PC-3 (cell line): ENCODE measurements around the gene TRPM8.

Experiments used
- EZH2phosphoT487 ChIP-seq: fragments of 300-600 bp; sonication (generic); IDR thresholded peaks from 2 replicates; pipeline ENCODE4 v1.6.1; 2018; ENCODE audit warnings: mild to moderate bottlenecking, antibody characterized with exemption, low read length, borderline replicate concordance
- TF ChIP-seq, protein P1 (sequence below): fragments of 300-600 bp; sonication (generic); conservative IDR thresholded peaks from 2 replicates; pipeline ENCODE4 v1.5.1; 2017; ENCODE audit warnings: antibody characterized with exemption, low read depth, mild to moderate bottlenecking, low read length

DNA sequence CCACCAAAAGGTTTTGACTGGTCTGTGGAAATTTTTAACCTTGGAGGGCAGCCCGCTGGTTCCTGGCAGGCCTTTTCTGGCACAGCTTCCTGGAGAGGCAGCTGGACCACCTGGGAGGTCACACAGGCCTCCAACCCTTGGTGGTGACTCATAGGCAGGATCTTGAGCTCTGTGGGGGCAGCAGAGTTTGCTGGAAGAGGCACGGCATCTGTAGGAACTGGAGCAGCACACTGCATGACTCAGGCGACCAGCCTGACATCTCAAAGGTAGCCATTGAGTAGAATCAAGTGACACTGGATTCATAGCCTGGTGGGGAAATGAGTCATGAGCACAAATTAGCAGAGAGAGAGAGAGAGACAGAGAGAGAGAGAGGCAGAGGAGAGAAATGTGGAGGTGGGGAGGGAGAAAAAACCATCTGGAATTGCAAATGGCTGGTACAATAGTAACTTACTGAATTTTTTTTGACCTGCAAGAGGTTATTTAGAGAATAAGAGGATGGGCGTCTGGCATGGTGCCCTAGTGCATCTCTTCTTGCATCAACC, 57.4 kb downstream of the TRPM8 start:
- TF ChIP-seq, protein P1, sequence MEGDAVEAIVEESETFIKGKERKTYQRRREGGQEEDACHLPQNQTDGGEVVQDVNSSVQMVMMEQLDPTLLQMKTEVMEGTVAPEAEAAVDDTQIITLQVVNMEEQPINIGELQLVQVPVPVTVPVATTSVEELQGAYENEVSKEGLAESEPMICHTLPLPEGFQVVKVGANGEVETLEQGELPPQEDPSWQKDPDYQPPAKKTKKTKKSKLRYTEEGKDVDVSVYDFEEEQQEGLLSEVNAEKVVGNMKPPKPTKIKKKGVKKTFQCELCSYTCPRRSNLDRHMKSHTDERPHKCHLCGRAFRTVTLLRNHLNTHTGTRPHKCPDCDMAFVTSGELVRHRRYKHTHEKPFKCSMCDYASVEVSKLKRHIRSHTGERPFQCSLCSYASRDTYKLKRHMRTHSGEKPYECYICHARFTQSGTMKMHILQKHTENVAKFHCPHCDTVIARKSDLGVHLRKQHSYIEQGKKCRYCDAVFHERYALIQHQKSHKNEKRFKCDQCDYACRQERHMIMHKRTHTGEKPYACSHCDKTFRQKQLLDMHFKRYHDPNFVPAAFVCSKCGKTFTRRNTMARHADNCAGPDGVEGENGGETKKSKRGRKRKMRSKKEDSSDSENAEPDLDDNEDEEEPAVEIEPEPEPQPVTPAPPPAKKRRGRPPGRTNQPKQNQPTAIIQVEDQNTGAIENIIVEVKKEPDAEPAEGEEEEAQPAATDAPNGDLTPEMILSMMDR, result no peak
- TF ChIP-seq EZH2phosphoT487, result no peak
